ENCODE measurements around the gene CMIP.

CMIP gene

GRCh38 chr16:81590714-81591544 lies 146.3 kb downstream of the CMIP start:
- DNase-seq: no peak

GRCh38 chr16:81591545-81591870 lies 146.9 kb downstream of the CMIP start:
- no peak for DNase-seq

- no peak for DNase-seq
Observed at GRCh38 chr16:81592353-81592866, 147.8 kb downstream of the CMIP start.

- DNase-seq: no peak
Observed at GRCh38 chr16:81593481-81593880, 148.9 kb downstream of the CMIP start.

GRCh38 chr16:81595629-81596292 lies 151.2 kb downstream of the CMIP start:
- no peak for DNase-seq

- DNase-seq: no peak
Observed at GRCh38 chr16:81597079-81597658, 152.6 kb downstream of the CMIP start.

- no peak for DNase-seq
Observed at GRCh38 chr16:81598083-81598482, 153.5 kb downstream of the CMIP start.

GRCh38 chr16:81599034-81599744 lies 154.6 kb downstream of the CMIP start:
- no peak for DNase-seq

- DNase-seq: no peak
Observed at GRCh38 chr16:81600275-81600674, 155.7 kb downstream of the CMIP start.

GRCh38 chr16:81601008-81601428 lies 156.4 kb downstream of the CMIP start:
- DNase-seq: no peak

- DNase-seq: no peak
Observed at GRCh38 chr16:81601601-81602255, 157.1 kb downstream of the CMIP start.

GRCh38 chr16:81602256-81602776 lies 157.7 kb downstream of the CMIP start:
- no peak for DNase-seq

- no peak for DNase-seq
Observed at GRCh38 chr16:81602792-81603191, 158.2 kb downstream of the CMIP start.

GRCh38 chr16:81604960-81605383 lies 160.4 kb downstream of the CMIP start:
- DNase-seq: no peak

GRCh38 chr16:81606039-81606438 lies 161.4 kb downstream of the CMIP start:
- DNase-seq: no peak

GRCh38 chr16:81607006-81607405 lies 162.4 kb downstream of the CMIP start:
- no peak for DNase-seq

- DNase-seq: no peak
Observed at GRCh38 chr16:81607805-81608522, 163.4 kb downstream of the CMIP start.

GRCh38 chr16:81608523-81609209 lies 164.1 kb downstream of the CMIP start:
- DNase-seq: no peak

- no peak for DNase-seq
Observed at GRCh38 chr16:81609323-81609892, 164.8 kb downstream of the CMIP start.

GRCh38 chr16:81610144-81610842 lies 165.7 kb downstream of the CMIP start:
- DNase-seq: no peak

All from stimulated activated CD4-positive, alpha-beta T cell treated with anti-CD3 and anti-CD28 coated beads, Interleukin-15, amount 100 ng/mL, for 24 hours (primary cell).